NCI-H2029 (cell line): ENCODE measurements around the gene NEGR1.
"Not testable (repeated sequence)": the region's sequence is repeated elsewhere in the genome, so short reads cannot be mapped to it uniquely, and the experiment has no call there.

Experiments used
- DNase-seq: peaks from one replicate; lab custom pipeline; 2025; lab: John Stamatoyannopoulos, UW

The NEGR1 gene

DNA sequence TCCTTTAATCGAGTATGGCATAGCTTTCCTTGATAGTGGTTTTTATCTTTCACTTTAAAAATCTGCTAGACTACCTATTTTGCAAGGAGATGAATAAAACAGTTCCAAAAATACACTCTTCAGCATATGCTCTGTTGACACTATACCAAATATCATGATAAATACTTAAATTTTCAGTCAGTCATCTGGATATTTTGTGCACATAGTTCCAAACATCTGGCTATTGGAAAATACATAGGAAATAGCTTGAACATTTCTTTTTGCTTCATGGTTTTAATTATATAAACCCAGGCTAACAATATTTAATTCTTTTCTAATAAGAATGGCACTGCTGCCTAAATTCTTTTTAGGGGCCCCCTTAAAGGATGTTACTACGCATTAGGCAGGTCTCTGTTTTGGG is 342.1 kb downstream of the NEGR1 start:
- no peak for DNase-seq

DNA sequence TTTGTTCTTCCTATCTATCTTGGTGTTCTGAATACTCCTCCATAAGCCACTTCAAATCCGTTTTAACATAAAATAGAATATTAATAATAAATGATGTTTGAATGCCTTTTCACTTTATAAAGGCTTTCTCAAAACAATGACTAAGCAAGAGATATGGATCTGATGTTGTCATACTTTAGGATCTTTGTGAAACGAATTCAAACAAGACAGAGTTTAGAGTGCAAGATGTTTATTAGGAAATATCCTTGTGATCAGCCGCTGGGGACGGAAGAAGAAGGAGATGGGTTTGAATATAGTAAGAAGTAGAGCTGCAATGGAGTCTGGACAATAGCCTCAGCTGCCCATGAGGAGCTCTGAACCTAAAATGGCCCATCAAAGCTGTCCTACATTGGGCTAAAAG is 351.8 kb downstream of the NEGR1 start:
- no peak for DNase-seq

DNA sequence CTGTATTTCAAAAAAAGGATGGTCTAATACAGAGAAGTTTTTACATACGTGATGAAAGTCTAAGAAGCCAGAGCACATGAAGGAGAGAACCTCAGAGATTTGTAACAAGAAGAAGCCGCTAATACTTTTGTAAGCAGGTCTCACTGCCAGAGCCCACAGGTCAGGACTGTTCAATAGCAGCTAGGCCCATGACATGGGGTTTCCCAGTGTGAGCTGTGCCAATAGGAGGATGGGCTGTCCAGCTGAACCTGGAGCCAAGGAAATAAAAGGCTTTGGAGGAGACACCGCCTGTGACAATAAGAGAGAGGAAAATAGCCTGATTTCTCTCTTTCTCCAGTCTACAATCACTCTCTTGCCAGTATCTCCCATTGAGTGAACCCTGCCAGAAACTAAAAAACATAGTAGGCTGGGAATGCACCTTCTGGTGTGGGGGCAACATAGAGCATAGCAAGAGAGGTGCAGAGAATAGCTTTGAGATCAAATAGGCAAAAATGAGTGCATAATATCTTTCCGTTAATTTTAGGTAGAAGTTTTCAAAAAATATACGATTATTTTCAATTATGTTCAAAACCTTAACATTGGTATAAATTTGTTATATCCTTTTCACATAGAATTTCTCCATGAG is 360.3 kb downstream of the NEGR1 start:
- DNase-seq = no peak

DNA sequence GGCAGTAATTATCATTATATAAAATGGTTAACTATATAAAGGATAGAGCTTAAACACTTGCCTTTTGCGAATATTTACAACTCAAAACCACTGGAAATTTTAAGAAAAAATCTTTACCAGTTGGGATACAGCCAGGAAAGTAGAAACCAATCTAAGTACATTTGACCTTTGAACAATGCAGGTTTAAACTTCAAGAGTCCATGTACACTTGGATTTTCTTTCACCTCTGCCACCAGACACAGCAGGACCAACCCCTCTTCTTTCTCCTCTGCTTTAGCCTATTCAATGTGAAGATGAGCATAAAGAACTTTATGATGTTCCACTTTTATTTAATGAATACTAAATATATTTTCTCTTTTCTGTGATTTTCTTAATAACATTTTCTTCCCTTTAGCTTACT is 361.1 kb downstream of the NEGR1 start:
- DNase-seq = no peak

DNA sequence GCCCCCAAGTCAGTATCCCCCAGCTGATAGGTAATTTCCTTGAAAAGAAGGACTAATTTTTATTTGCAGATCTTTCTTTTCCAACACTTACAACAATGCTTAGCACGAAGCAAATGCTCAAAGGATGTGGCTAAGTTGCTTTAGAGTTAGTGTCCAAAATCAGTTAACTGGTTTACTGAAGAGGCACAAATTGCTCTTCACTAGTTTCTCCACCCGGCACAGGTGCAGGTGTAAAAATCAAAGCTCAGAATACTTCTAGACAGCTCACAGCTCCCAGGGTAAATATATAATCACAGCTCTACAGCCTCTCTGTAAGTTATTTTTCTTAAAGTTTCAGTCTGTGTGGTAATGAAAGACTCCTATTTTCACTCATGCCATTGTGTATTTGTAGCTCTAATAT is 361.8 kb downstream of the NEGR1 start:
- no peak for DNase-seq

DNA sequence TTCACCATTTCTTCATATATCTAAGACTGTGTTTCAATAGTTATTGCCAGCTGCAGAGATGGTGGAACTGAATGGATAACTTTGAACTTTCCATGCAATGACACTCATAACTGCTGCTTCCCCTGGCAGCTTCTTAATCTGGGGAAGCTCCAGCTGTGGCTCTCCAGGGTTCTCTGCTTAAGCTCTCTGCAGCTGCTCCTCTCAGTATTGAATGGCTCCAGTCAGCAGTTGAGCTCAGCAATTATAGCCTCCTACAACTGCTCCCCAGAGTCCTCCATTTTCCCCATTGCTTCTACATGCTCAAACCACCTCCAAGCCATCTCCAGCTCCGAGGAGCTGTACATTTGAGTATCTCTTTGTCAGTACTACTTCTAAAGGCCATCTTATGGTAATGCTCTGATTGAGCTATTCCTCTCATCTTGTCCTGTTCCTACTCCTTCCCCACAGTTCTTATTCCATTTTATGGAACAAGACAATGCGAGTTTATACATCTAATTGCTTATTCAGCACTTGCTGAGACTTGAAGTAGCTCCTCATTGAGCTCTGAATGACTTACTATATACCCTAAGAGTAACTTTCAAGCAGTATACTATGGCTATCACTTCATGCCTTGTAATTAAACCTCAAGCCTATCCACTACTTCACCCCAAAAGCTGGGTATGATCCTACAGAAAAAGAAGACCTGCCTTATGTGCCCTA is 362.4 kb downstream of the NEGR1 start:
- no peak for DNase-seq

DNA sequence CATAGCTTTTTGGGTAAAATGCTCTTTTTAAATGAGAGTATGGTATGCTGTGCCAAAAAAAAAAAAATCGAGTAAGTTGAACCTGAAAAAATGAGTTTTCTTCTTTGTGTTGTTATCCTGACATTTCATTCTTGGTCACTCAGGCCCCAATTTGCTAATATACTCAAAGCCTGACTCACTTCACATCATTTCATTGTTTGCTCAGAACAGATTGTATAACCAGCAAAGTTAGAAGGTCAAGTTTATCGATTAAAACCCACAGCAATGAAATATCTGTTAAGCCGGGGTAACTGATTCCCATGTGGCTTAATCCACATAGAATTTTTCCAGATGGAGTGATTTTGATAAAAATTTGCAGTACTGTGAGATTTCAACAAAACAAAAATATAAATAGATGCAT is 363.7 kb downstream of the NEGR1 start:
- no peak for DNase-seq

DNA sequence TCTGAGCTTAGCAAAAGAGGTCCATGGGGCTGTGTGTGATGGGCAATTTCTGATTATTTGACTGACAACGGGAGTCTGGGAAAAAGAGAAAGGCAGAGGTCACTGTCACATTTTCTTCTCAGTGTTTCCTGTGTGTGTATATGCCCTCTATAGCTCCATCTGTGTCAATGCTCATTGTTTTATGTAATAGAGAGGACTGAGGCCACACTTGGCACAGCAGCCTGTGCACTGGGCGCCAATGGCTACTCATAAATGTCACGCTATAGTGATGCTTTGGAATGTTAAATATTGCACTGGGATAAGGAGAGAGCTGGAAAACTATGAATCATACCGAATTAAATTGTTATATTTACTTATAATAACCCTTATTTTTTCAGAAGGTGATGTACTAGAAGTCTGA is 365.4 kb downstream of the NEGR1 start:
- no peak for DNase-seq

DNA sequence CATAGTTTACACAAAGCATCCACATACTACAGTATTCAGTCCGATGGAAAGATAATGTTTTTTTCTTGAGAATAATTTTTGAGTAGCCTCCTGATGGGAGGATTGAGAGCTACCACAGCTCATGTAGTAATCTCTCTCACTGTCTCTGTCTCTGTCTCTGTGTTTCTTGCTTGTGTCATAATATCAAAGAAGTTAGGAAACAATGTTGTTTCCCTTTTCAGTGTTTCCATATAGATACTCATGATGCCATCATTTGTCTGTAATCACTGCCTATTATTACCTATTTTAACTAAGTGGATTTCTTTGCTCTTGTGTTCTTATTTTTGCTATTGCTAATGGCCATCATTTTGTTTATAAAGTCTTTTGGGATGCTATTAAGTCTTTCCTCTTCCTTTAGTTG is 367.7 kb downstream of the NEGR1 start:
- no peak for DNase-seq

DNA sequence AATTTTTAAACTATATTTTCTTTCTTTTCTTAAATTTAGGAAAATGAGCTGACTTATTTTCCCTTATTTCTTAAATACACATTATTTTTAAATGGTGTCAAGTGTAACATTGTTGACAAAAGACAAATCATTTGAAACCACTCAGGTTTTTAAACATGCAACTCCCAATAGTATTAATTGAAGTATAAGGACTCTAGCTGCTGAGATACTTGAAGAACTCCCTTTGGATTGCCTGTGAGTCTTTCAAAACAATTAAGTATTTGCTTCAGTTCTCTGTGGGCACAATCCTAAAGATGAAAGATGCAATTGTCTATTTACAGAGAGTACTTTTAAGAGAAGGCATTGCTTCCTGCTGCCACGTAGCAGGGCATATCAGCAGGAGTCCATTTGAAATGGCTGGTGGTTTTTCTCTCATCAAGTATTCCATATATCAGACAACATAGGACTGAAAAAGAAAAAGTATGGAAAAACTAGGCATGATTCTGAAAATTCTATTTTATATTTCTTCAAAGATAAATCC is 373.4 kb downstream of the NEGR1 start:
- DNase-seq = peak; percentile 21

DNA sequence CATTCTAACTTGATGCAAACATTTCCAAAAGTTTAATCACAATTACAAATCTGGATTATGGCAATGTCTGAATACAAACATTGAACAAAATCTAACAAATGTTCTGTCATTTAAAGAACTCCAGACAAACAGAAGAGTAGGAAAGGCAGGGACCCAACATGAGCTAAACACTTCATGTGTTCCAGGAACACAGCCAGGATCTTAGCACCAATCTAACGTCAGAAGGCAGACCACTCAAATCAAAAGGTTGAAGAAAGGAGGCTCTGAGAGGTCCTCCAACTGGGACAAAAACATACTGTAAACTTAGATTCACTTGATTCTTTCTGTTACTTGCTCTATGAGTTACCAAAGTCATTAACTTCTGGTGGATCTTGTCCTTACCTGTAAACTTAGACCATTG is 374.0 kb downstream of the NEGR1 start:
- DNase-seq = peak; percentile 45

DNA sequence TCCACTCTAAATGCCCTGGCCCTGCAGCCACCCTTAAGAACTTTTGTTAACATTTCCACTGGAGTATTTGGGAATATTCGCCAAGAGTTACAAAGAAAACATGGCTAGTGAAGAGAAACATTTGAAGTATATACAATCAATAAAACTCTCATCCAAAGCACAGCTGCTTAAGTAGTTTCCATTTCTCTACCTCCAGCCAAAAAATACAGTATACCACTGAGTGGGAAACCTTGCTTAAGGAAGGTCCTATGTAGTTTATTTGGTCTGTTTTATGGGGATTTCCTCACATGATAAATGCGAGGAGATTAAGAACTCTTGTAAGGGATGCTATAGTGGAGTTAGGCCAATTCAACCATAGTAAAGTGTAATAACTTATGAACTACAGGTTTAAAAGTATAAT is 382.5 kb downstream of the NEGR1 start:
- DNase-seq = no peak

DNA sequence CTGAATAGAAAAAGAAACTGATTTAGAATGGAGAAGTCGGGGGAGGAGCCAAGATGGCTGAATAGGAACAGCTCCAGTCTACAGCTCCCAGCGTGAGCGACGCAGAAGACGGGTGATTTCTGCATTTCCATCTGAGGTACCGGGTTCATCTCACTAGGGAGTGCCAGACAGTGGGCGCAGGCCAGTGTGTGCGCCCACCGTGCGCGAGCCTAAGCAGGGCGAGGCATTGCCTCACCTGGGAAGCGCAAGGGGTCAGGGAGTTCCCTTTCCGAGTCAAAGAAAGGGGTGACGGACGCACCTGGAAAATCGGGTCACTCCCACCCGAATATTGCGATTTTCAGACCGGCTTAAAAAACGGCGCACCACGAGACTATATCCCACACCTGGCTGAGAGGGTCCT is 394.2 kb downstream of the NEGR1 start:
- not testable (repeated sequence) for DNase-seq

DNA sequence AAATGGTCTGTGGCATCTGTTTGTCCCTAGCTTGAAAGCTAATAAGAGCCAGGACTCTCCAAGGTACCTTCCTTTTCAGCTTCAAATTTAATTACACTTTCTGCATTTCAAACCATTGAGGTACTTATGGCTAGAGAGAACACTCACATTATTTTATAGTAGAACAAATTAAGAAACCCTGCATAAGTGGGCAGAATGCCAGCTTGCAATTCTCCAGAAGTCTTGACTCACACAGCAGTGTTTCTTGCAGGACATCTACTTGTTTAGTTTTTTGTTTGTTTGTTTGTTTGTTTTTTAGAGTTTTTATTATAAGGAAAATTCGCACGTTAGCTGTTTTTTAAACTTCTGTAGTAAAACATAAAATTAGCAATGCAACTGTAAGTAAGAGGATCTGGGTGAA is 397.2 kb downstream of the NEGR1 start:
- DNase-seq = no peak

DNA sequence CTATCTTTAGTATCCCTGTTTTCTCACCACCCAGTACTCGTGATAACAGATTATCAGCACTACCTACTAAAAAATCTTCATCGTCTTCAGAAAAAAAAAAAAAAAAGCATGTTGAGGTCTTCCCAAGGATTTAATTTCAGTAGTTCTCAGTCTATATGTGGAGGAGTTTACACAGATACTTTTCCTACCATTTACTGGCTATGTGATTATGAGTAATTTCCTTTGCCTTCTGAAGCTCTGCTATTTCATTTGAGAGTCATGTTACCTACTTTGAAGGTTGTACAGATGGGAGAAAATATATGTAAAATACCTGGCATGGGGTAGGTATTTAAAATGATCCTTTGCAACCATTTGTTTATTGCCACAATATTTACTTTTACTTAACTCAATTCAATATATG is 399.7 kb downstream of the NEGR1 start:
- DNase-seq = no peak

DNA sequence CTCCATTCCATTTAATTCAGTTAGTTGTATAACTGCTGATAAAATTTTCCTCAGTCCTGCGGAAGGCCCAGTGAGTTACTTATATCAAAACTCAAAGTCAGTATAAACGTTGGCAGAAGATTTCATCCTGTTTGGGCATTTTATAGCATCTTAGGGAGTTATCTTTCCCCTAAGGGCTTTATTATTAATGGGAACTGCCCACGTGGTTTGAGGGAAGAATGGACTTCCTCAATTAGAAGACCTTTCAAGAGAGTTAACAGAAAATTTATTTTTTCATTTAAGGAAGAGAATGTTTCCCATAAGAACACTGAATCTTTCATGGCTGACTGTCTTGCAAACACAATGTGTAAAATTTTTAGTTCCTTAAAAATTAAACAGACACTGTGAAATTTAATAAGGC is 400.1 kb downstream of the NEGR1 start:
- no peak for DNase-seq

DNA sequence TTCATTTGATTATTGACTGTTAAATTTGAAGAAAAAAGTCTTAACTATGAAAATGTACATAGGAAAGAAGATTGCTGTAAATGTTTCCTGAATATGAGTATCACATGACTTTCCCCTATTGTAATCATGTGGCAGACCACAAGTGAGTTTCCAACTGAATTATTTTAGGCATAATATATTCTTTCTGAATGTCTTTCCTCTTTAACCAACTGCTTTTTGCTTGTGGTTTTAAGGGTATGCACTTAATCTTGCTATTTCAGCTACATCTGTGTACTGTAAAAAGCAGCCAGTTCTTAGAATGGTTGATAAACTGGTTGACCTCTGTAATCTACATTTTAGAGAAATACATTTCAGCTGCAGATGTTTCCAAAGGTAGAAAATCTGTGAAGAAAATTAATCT is 400.7 kb downstream of the NEGR1 start:
- DNase-seq = no peak

DNA sequence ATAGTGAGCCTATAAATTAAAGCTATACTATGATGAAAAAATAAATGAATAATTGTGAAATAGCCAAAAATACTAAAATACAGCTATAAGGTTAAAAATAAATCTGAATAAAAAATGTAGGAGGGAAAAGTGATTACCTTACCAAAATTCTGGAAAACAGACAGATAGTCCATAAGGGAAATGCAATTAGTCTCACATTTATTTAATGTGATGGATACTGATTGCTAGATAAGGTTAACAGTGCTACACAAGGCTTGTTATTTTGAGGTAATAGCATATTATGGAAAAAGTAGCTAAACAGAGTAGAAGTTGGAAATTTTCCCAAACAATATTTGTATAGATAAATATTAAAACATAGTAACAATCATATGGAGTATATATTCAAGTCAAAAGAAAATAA is 413.0 kb downstream of the NEGR1 start:
- DNase-seq = no peak

DNA sequence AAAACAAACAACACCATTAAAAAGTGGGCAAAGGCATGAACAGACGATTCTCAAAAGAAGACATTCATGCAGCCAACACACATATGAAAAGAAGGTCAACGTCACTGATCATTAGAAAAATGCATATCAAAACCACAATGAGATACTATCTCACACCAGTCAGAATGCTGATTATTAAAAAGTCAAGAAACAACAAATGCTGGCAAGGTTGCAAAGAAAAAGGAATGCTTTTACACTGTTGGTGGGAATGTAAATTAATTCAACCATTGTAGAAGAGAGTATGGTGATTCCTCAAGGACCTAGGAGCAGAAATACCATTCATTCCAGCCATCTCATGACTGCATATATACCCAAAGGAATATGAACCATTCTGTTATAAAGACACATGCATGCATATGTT is 419.6 kb downstream of the NEGR1 start:
- no peak for DNase-seq

DNA sequence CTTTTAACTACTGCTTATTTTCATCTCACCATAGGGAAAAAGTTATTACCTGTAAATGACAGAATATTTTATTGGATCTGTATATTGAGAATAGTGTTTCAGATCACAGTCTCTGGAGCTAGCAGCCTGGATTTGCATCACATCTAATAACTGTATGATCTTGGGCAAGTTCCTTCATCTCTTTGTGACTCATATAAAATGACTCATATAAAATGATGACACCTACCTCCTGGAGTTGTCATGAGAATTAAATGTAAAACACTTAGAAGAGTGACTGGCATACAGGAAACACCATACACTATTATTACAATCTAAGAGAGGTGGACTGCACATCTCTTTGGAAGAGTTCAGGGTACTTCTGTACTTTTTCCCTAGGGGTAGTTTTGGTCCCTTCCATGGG is 421.3 kb downstream of the NEGR1 start:
- no peak for DNase-seq

DNA sequence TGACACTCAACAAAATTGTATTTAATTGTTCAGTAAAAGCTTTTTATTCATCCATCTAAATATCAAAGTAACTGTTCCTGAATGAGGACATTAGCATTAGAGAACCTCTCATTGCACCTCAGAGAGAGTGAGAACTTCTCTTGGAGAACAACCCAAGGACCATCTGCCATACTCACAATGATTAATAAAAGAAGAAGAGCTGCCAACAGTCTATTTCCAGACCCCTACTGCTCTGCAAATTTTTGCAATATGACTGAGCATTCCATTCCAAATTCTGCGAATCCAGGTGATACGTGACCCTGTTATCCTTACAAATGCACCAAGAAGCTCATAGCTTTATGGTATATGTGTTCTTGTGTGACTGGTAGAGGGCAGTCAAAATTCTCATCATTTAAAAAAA is 422.5 kb downstream of the NEGR1 start:
- no peak for DNase-seq

DNA sequence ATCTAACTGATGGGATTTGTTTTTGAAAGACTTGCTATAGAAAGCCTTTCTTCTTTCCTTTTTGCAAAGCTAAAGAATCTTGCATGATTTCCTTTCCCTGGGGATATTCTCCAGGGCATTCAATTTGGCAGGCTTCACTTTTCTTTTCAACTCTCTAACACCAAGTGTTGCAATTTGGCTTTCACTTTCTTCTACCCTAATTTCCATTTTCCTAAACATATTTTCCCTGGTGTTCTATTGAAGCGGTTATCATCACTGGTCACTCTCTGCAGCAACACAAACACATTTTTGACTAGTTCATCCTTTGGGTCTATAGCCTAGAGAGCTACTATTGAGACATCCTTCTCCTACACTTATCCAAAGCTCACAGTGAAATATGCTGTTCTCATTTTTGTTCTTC is 424.5 kb downstream of the NEGR1 start:
- DNase-seq = no peak

DNA sequence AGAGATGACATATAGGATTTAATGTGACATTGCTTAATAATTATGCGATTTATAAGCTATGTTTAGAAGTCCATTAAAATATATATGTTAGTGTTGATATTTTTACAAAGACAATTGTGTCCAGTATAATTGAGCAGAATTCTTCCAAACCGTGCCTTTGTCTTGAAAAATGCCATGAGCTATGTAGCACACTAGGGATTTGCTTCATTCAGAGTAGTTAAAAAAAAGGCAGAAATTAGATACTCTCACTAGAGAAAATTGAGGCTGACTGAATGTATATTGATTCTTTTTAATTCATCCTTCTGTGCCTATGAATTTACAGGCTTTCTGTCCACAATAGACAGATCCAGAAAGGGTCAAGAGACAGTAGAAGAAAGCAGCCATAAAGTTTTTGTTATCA is 429.0 kb downstream of the NEGR1 start:
- no peak for DNase-seq

DNA sequence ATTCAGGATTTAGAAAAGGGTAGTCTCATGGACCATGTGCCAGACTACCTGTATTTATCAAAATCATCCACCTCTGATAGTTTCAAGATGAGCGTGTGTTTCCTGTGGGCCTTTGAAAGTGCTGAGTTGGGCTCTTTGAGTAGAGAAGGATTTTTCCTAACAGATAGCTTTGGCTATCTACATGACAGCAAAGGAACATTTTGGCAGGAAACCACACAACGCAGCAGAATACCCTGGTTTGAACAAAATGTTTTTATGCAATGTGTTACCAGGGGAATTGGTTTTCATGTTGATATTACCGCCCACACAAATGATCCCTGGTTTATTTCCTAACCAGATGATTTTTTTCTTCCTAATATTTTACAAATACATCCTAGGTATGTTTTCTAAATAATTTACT is 431.4 kb downstream of the NEGR1 start:
- DNase-seq = no peak
